GM19468 (cell line): ENCODE results near the gene SRGAP2C.
"Not testable (repeated sequence)": the region's sequence is repeated elsewhere in the genome, so short reads cannot be mapped to it uniquely, and the experiment has no call there.

Experiments used
- ATAC-seq: cut with Tn5 transposase; IDR thresholded peaks from one replicate; pipeline ENCODE4 v1.9.1; 2021; ENCODE audit warnings: mild to moderate bottlenecking, moderate library complexity, moderate number of reproducible peaks; ENCODE audit not compliant: unreplicated experiment; ENCODE audit errors: extremely low read depth

SRGAP2C gene

DNA sequence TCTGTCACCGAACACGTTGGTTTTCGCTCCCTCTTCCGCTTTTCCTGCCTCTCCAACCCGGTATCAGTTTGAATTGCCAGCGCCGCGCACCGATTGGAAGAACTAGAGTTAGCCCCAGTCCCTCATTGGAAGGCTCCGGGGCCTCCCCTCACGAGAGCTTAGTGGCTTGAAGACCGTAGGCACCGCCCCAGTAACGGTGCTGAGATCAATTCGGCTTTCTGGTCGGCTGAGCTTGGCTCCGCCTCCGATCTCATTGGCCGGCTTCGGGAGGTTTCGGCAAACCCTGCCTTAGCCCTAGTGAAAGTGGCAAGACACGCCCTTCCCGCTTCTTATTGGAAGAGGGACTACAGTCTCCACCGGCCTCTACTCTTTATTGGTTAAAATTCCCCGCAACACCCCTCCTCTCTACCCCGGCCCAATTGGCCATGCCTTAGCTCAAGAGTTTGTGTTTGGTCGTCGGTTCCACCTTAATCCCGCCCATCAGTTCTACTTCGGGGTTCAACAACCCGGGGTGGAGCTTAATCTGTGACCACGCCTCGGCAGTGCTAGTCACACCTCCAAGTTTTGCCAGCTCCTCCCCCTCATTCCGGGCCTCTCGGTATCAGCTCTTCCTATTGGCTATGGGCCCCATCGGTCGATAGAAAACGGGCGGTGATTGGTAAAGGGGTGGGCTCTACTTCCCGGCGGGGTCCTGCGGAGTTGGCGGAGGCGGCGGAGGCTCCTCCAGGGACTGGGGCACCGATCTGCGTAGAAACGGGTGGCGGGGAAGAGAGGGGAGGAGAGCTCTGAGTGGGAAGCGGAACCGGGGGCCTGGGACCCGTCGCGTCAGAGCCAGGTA, at the start of gene SRGAP2C, which contains the start of gene FAM72B:
SRGAP2C (plus strand) TSS at position 686 of the 838 bp plus-strand sequence. CDS start 2,472 bp downstream, outside the sequence.
FAM72B (minus strand) TSS at position 51 of the 838 bp plus-strand sequence. CDS start 851 bp downstream, outside the sequence.
- ATAC-seq = peak; percentile 97

DNA sequence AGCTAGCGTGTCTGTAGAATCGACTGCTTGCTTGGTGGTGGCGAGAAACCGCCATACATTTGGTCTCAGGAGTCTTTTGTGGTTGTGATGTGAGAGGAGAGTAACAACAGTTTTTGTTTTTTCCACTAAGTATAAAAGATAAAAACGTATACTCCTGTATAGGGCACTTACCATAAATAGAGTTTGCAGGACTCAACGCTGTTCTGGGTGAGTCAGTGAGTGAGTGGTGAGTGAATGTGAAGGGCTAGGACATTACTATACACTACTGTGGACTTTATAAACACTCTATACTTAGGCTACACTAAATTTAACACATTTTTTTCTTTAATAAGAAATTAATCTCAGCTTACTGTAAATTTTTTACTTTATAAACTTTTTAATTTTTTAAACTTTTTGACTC, 44.4 kb upstream of the SRGAP2C start:
- not testable (repeated sequence) for ATAC-seq

DNA sequence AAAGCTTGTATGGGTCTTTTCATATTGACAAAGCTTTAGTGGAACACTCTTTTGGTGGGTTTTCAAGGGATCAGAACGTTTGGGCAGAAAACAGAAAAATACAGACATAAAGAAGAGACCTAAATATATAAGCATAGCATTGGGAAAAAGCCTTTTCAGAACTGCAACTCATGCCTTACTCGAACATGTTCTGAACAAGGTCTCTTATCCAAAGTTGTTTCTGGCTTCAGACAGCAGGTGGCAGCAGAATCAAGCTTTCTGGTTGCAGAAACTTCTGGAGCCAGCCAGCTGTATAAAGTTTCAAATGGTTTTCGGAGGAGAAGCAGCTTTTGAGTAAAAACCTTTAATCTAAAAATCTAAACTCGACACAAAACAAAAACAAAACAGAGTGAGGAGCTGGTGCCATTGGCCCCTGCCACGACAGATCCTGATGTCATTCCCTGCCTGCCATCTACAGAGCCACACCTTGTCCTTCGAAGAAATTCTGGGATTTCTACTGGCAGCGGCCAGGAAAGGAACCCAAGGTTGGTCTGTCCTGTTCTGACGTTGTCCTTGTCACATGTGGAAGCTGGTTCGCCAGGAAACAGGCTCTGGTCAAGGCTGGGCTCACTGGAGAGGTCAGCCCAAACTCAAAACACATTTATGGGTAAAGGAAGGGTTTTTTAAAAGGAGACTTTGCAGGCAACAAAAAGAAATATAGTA, 36.1 kb upstream of the SRGAP2C start:
- not testable (repeated sequence) for ATAC-seq

DNA sequence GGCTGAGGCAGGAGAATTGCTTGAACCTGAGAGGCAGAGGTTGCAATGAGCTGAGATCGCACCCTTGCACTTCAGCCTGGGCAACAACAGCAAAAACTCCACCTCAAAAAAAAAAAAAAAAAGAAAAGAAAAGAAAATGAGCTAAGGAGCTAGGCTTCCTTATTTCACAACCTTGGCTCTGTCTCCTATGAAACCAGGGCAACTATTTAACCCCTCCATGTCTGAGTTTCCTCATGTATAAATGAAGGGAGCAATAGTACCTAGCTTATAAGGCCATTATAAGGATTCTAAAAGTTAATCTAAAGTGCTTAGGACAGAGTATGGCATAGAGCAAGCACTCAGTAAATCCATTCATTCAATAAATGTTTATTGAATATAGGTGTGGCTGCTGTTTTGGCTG, 33.5 kb upstream of the SRGAP2C start:
- ATAC-seq = not testable (repeated sequence)

DNA sequence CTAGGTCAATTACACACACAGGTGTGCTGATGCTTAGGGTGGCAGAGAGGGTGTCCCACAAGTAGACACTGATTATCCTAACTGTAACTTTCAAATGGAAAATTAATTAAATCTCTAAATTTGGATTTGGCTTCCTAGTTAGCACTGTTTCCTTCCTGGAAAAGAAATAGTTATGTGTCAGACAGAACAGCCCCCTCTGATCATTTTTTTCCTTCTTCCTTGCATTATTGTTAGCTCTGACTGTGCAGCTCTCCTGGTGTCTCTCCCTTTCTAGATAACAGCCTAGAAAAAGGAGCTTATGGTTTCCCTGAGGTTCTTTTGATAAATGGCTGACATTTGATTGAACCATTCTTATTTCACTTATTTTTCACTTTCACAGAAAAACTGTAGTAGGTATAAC, 32.0 kb upstream of the SRGAP2C start:
- not testable (repeated sequence) for ATAC-seq

DNA sequence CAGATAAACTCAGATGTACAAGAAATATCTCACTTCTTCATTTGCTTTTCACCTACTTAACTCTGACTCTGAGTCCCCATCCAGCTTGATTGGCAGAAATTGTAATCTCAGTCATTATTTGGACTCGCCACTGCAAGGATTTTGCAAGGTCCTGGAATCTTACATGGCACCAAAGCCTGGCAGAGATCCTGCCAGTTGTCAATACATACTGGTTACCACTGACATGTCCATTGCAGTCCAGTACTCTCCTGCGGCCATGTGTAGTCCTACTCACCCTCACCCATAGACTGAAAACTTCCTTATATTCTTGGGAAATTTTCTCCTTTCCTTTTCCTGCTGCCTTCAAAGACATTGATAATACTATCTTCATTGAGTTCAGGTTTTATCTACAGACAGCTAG, 30.0 kb upstream of the SRGAP2C start:
- ATAC-seq = not testable (repeated sequence)

DNA sequence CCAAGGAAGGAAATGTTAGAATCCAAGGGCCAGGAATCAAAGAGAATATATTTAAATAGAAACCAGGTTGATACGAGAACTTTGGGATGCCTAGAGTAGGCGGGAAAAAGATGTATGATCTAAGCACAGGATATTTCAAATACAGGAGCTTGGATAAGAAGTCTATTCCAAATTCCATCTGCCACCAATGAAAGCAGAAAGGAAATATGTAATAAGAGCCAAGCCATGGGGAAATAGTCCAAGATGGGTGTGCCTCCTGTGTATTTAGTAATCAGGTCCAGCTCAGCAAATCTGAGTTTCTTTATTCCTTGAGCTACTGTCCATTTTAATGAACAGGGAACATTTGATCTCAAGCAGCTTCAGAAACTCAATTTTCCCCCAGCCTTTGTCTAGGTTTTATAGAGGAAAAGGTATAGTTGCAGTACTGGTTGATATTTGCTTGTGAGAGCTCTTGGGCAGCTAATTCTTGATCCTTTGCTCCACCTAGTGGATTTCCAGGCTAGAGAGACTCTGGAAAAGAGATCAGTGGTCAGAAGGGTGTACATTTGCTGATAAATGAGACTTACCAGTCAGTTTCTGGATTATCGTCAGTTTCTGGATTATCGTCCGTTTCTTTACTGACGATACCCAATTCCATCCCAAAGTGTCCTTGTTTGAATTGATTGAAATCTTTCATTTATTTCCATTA, 29.0 kb upstream of the SRGAP2C start:
- not testable (repeated sequence) for ATAC-seq

DNA sequence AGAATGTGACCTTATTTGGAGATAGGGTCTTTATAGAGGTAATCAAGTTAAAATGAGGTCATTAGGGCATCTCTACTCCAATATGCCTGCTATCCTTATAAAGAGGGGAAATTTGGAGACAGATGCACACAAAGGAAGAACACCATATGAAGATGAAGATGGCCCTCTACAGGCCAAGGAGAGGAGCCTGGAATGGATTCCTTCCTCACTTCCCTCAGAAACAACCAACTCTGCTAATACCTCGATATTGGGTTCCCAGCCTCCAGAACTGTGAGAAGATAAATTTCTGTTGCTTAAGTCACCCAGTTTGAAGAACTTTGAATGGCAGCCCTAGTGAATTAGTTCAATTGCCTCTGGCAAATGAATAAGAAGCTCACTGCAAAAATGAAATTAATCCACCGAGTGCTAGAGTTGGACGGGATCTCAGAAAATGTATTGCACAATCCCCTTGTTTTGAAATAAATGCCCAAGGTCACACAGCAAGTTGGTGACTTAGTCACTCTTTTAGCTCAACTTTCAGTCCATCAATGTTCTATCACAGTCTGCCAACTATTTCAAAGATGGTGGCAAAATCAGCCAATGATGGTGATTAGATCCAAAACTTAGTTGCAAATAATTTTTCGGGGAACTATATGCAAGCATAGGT, 27.7 kb upstream of the SRGAP2C start:
- ATAC-seq = not testable (repeated sequence)

DNA sequence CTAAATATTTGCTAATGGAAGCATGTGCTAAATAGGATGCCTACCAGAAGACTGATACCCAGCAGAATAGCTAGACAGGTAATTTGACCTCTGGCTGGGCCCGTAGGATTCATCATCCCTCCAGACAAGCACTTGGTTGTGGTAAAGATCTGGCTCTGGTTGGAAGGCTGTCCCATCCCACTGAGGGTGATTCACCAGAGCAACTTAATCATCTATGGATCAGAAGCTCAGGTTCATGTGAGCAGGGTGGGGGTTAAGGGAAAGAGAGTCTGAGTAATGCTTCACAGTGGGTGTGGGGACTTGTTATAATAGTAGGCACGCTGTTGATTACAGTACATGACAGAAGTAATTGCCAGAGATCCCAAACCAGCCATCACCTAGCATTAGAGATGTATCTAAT, 27.2 kb upstream of the SRGAP2C start:
- not testable (repeated sequence) for ATAC-seq

DNA sequence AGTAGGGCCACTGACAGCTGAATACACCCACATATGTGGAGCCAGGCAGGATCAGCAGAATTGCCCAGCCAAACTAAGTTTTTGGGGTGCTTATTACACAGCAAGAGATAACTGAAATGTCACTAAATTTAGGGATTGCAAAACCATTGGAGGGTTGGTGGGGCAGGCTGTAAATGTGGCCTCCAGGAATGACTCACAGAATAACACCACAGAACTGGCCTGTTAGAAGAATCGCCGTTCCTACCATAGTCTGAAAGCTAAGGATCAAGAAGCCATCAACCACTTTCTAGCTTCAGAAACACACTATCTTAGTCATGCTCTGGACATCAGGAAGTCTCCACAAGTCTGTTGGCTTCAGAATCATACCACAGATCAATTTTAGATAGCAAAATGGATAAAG, 24.7 kb upstream of the SRGAP2C start:
- ATAC-seq = not testable (repeated sequence)

DNA sequence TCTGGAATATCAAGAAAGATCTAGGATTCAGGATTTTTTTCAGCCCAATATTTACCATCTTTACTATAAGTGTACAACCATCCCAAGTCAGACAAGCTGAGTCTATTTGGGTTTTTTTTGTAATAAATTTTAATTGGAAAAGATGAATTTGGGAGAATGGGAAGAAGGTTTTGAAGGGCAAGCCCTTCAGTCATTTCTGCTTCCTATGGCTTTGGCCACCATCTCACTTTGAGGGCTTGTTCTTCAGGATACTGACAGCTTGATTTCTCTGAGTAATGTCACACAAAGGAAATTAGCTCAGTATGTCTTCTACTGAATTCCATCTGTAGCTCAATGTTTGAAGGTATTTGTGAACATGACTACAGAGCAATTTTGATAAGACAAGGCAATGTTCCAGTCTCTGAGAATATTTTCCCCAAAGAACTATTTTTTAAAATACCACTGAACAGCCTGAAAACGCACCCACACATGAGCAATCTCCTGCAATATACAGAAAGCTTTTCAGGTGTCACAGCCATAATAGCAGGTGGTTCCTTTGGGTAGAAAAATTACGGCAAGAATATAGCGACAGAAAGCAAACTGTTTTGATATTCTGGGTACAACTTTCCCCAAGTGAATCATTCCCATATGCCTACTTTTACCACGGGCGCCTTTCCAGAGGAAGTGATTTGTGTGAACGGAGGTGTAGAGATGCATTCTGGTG, 23.4 kb upstream of the SRGAP2C start:
- ATAC-seq = not testable (repeated sequence)

DNA sequence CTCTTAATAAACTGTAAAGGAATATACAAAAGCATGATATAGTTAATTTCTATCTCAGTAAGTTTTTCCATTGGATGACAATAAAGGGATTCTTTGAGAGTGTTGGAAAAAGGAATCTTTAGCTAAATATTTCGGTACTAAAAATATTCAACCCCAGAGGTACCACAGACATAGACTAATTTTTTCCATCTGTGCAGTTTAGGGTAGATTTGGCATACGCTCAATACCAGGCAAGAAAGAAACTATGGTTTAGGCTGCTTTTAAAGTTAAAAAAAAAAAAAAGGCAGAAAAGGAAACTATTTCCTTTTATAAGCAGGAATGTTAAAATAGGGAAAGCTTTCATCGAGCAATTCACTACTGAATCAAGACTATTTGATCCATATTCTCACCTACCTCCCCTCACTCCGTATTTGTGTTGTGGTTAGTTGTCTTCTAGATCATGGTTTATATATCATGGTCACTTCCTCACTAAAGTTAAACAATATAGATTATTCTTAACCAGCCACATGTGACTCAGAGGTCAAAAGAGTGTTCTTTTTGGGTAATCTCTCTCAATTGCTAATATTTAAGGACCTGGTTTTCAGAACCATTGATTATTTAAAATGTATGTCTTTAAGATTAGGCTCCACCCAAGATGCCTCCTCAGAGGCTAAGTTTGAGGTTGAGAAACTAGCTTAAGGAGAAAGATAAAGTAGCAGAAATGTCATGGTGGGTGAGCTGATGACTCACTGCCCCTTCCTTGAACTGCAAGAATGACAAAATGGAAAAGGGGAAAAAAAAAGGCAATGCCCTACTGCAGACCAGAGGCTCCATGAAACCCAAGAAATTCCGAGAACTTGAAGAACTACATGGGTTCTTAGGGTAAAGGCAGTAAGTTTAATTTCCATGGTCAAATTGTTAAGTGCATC, 20.7 kb upstream of the SRGAP2C start:
- ATAC-seq = not testable (repeated sequence)

DNA sequence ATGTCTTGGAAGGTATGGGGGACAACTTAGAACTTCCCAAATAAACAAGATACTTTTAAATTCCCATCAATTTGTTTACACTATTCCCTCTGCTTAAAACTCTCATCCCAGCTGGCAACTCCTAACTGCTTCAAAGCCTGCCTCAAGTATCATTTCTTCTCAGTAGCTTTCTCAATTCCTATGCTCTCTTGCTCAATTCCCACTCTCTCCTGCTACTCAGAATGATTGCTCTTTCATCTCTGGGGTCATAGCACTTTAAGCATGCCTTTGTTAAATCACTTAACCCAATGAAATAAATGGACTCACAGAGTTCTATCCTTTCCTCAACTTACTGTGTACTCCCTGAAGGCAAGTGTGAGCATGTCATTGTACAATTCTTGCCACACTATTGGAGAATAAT, 19.5 kb upstream of the SRGAP2C start:
- not testable (repeated sequence) for ATAC-seq

DNA sequence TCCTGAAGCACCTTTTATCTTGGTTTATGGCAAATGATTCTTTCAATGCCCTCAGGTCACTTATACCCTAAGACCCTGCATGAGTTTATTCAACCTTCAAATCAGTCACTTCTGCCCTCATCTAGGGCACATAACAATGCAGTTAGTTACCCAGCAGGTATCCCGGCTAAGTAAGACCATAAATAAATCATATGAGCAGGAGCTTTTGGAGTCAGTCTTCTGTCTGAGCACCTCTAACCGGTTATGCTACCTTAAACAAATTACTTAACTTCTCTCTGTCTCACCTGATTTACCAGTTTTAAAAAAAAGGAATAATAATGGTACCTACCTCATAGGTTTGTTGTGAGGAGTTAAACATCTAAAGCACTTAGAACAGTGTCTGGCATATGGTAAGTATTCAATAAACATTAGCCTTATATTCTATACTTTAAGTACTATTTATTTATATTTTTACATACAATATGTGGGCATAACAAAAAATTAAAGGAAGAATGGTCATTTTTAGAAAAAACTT, 17.5 kb upstream of the SRGAP2C start:
- not testable (repeated sequence) for ATAC-seq

DNA sequence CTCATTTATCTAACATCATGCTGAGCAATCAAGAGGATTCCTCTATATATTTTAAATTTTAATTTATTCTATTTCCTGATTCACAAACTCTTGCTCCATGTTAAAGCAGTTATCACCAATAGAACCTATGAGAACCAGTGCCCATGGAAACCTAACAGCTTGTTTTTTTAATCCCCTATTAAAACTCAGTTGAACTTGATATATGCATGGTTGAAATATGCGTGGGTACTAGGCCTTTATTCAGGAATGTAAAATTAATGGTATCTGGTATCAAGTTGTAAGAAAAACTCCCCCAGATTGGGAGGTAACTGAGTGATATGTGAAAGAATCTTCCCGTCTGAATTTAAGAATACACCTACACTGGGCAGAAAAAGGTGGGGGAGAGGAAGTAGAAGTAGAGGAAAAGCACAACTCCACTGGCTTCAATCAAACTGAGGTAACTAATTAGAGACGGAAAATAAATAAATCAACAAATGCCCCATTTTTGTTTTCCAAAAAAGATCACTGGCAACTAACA, 16.6 kb upstream of the SRGAP2C start:
- not testable (repeated sequence) for ATAC-seq

DNA sequence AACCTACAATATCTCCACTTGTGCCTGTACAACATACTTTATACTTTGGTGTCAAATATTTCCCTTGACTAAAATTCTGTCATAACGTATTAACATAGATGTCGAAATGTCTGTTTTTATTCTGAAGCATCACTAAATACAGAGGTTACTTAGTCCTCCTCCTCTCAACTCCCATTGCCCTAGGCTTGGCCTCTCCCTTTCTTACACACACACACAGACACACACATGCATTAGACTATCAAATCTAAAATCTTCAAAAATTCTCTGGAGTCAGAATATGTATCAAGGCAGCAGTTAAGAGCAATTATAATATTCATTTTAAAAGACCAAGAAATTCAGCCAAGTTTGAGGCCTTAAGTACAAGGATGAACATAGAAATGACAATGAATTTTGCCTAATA, 8.1 kb upstream of the SRGAP2C start:
- ATAC-seq = not testable (repeated sequence)

DNA sequence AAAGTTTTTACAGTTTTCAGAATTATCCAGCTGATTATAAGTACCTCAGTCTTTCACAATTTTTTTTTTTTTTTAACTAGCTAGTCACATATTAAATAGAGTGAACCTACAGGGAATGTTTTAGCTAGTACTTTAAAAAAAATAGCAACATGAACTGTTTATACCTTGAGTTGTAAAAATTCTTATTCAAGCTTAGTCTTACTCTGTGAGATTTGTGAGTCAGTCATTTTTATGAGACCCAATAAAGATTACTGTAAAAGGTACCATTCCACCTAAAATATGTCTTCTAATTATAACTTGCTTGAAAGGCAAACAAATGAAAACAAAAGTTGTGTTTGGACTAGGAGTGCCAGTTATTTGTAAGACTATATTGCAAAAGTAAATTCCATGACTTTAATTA, 6.6 kb upstream of the SRGAP2C start:
- ATAC-seq = not testable (repeated sequence)

DNA sequence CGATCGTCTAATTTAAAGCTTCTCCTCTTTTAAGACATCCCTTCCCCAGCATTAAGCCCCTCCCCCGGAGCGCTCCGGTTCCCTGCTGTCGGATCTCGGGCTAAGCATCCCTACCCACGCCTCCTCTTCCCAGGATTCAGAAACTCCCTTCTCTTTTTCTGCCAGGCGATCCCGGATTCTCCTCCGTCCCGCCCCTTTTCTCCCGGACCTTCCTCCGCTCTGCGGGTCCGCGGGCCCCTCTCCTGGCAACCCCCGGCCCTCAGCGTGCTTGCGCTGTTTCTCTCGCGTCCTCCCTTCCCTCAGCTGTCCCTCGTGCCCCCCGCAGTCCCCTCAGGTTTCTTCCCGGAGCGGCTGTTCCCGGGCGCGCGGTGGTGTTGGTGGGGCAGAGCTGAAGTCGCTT, 908 bp upstream of the SRGAP2C start:
- ATAC-seq = not testable (repeated sequence)
